HT1080 (cell line): ENCODE results near the gene LIMK2. TPM values are rescaled to one million over a fixed set of nuclear protein-coding genes. Genes with fewer than 3 reads are reported as not detected.
A peak's percentile ranks its signal among the peaks of the same experiment; 100 is the strongest.
"Not testable (repeated sequence)": the region's sequence is repeated elsewhere in the genome, so short reads cannot be mapped to it uniquely, and the experiment has no call there.

Experiments used
- DNase-seq: peaks from one replicate; pipeline ENCODE4 v3.0.0-alpha.2; 2015; ENCODE audit warnings: low read depth
- total RNA-seq: library from RNA; depleted of rRNA; stranded (reverse); fragments of >200 nt; shearing (Covaris generic); gene quantifications from 2 replicates; pipeline ENCODE4 v1.2.3, GENCODE V29; 2014

LIMK2 gene
- total RNA-seq, 1 experiment from 2014 or later = 18.7 TPM

GRCh38 chr22:31288496-31289240 lies 76.6 kb downstream of the LIMK2 start:
- no peak for DNase-seq

- no peak for DNase-seq
Measured at GRCh38 chr22:31289344-31289743, 77.2 kb downstream of the LIMK2 start.

GRCh38 chr22:31290494-31291471 lies 78.7 kb downstream of the LIMK2 start:
- peak; percentile 88 for DNase-seq

GRCh38 chr22:31291481-31292235 lies 79.6 kb downstream of the LIMK2 start:
- no peak for DNase-seq

GRCh38 chr22:31292236-31292989 lies 80.3 kb downstream of the LIMK2 start, which contains the start of gene PIK3IP1:
Gene PIK3IP1, minus strand, starts transcription at chr22:31292488. Its CDS starts 144 bp downstream, at chr22:31292344.
- peak; percentile 70 for DNase-seq

- DNase-seq = no peak
Measured at GRCh38 chr22:31295360-31295759, 83.3 kb downstream of the LIMK2 start.

- DNase-seq = no peak
Measured at GRCh38 chr22:31295831-31296657, 83.9 kb downstream of the LIMK2 start.

GRCh38 chr22:31300896-31301295 lies 88.8 kb downstream of the LIMK2 start:
- DNase-seq = no peak

- DNase-seq = no peak
Measured at GRCh38 chr22:31302006-31302405, 89.9 kb downstream of the LIMK2 start.

- DNase-seq = no peak
Measured at GRCh38 chr22:31302537-31302936, 90.4 kb downstream of the LIMK2 start.

GRCh38 chr22:31305194-31305593 lies 93.1 kb downstream of the LIMK2 start:
- no peak for DNase-seq

- no peak for DNase-seq
Measured at GRCh38 chr22:31308181-31308580, 96.1 kb downstream of the LIMK2 start.

- DNase-seq = peak; percentile 36
Measured at GRCh38 chr22:31313366-31314147, 101.5 kb downstream of the LIMK2 start.

- DNase-seq = not testable (repeated sequence)
Measured at GRCh38 chr22:31314220-31314619, 102.1 kb downstream of the LIMK2 start.

GRCh38 chr22:31321421-31321820 lies 109.3 kb downstream of the LIMK2 start:
- DNase-seq = no peak

- DNase-seq = no peak
Measured at GRCh38 chr22:31323578-31324550, 111.8 kb downstream of the LIMK2 start.

GRCh38 chr22:31326877-31327276 lies 114.8 kb downstream of the LIMK2 start:
- DNase-seq = no peak
